DMS153 treated with DMSO at 0.1 percent for 48 hours (cell line): ENCODE results near the gene INTS4.
"Not testable (repeated sequence)": the region's sequence is repeated elsewhere in the genome, so short reads cannot be mapped to it uniquely, and the experiment has no call there.

Source experiments
- DNase-seq: peaks from one replicate; lab custom pipeline; 2025; ENCODE audit not compliant: unreplicated experiment; lab: John Stamatoyannopoulos, UW

Gene INTS4

DNA sequence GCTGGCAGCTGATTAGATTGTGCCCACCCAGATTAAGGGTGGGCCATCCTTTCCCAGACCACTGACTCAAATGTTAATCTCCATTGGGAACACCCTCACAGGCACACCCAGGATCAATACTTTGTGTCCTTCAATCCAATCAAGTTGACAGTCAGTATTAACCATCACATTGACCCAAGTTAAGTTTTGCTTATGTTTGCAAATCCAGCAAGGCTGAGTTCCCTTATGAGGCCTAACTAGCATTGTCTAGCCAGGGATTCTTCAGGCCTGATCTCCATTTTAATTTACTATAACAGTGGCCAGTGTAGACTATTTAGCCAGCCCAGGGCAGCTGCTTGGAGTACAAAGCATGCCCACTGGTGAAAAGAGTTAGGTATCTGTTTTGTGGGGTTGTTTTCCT lies 30.9 kb upstream of the INTS4 start:
- no peak for DNase-seq

GRCh38 chr11:78023426-78023825 lies 29.0 kb upstream of the INTS4 start:
- no peak for DNase-seq

- no peak for DNase-seq
Measured at GRCh38 chr11:78022397-78023396, 28.2 kb upstream of the INTS4 start, which contains the start of gene KCTD14. Gene KCTD14, minus strand, starts transcription at chr11:78023276. Its CDS starts 27 bp downstream, at chr11:78023249.

- DNase-seq, result no peak
Measured at GRCh38 chr11:78021611-78022010, 27.1 kb upstream of the INTS4 start.

- no peak for DNase-seq
Measured at GRCh38 chr11:78020246-78020645, 25.8 kb upstream of the INTS4 start.

DNA sequence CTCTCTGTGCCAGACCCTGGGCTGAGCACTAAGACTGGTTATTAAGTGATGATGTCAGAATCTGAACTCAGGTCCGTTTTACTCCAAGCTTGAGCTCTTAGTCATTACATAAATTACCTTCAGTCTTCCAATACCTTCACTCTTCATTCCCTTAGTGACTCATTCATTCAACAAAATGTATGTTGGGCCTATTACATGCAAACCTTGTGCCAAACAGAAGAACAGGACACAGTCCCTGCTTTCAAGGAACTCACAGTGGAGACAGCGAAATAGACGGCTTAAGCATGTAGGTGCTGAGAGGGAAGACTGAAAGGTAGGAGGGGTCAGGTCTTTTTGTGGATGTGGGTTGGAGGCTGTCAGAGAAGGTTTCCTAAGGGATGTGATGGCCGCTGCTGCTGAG lies 25.3 kb upstream of the INTS4 start:
- no peak for DNase-seq

- no peak for DNase-seq
Measured at GRCh38 chr11:78015878-78016277, 21.4 kb upstream of the INTS4 start.

- not testable (repeated sequence) for DNase-seq
Measured at GRCh38 chr11:78014937-78015520, 20.6 kb upstream of the INTS4 start.

- DNase-seq, result no peak
Measured at GRCh38 chr11:78011301-78011700, 16.8 kb upstream of the INTS4 start.

GRCh38 chr11:78010755-78011154 lies 16.3 kb upstream of the INTS4 start:
- DNase-seq, result no peak

DNA sequence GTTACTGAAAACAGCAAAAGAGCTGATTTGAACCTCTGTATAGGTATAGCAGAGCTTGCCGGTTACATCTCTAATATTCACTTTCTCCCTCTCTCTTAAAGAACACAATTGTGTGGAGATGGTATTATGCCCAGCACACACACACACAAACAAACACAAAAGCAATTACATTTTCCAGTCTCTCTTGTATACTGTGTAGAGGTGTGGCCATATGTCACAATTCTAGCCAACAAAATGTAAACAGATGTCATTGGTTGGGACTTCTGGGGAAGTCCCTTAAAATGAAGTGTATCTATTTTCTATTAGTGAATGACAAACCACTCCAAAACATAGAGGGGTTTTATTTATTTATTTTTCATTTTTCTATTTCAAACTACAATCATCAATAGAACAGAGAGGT lies 15.8 kb upstream of the INTS4 start:
- no peak for DNase-seq

DNA sequence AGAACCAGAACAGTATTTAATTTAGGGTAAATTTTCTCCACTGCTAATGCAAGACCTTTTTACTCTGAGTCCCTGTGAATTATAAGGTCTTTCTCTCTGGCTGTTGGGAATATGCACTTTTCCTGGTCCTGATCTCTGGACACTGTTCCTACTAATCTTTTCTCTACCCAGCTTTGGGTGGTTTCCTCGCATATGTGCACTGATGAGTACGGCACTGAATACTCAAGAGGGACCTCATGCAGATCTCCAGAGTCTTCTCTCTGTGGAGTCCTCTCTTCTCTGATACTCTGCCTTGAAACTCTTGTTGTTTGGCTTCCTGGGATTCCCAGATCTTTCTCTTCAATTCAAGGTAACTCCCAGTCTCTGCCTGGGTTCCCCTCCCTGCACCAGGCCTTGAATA lies 14.6 kb upstream of the INTS4 start:
- DNase-seq, result no peak

- peak; percentile 80 for DNase-seq
Measured at GRCh38 chr11:78000193-78000592, 5.7 kb upstream of the INTS4 start.

DNA sequence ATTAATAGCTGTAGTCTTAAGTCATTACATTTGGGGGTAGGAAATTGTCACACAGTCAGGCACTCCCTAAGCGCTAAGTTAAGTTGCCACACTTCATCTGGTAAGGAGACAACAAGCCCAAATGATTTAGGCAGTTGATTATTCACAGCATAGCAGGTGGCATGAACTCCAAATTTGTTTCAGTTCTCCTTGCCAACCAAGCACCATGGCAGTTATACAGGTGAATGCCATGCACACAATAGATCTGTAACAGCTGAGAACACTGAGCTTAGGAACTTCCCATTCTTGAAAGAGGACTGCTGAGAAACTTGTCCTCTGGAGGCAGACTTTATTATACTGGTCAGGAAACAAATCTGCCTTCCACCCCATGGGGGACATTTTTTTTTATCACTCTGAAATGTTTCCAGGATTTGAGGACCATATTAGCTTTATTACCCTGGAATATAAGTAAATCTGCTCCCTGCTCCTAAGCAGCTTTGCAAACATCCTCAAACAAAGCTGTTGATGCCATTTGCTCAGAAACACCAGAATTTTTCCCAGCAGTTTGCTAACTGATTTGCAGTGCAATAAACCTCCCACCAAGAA lies 5.1 kb upstream of the INTS4 start:
- DNase-seq, result no peak

GRCh38 chr11:77993902-77994301 lies 566 bp downstream of the INTS4 start:
- no peak for DNase-seq

- no peak for DNase-seq
Measured at GRCh38 chr11:77990981-77991380, 3.5 kb downstream of the INTS4 start.

GRCh38 chr11:77986456-77986855 lies 8.0 kb downstream of the INTS4 start:
- DNase-seq, result not testable (repeated sequence)

- no peak for DNase-seq
Measured at GRCh38 chr11:77981346-77981947, 13.0 kb downstream of the INTS4 start.

GRCh38 chr11:77968337-77968736 lies 26.1 kb downstream of the INTS4 start:
- DNase-seq, result no peak

GRCh38 chr11:77967753-77968152 lies 26.7 kb downstream of the INTS4 start:
- DNase-seq, result no peak

GRCh38 chr11:77967121-77967520 lies 27.3 kb downstream of the INTS4 start:
- DNase-seq, result no peak
